ENCODE data around the gene KIAA0753.

The KIAA0753 gene

DNA sequence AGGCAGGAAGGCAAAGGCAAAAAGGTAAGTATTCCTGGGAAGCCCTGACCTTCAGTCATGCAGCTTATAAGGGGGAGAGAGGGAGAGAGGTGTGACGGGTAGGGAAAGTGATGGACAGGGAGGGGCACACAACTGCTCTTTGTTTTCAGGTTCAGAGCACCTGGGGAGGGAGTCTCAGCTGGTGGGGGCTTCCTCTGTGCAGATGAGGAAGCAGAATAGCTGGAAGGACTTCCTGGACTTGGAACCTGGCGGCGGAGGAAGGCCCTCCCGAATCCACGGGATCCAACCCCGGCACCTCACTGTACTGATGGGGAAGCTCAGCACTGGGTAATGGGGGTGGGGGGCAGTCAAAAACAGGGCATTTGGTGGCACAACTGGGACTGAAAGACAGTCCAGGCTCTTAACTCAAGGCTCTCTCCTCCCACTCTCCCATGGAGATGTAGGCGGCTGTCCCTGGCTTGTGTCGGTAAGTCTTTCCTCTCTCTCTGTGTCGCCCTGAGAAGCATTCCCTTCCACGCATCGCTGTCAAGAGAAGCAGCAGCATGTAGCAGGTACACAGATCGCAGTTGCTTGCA lies 72.2 kb downstream of the KIAA0753 start:
- ChIA-PET POLR2A (no interaction called here), CTCF (interaction anchor here (1.7 to 2.9 kb wide), 2 partner anchors 10 to 95 kb away, joined by 4 to 8 read pairs; no protein-coding TSS in a partner anchor)
- H3K4me3 ChIP-seq (ENCODE audit: low read depth, low read length) = no peak overlapping the region
- no peak for DNase-seq (ENCODE audit: low read depth, low spot score)
- TF ChIP-seq, protein P1, sequence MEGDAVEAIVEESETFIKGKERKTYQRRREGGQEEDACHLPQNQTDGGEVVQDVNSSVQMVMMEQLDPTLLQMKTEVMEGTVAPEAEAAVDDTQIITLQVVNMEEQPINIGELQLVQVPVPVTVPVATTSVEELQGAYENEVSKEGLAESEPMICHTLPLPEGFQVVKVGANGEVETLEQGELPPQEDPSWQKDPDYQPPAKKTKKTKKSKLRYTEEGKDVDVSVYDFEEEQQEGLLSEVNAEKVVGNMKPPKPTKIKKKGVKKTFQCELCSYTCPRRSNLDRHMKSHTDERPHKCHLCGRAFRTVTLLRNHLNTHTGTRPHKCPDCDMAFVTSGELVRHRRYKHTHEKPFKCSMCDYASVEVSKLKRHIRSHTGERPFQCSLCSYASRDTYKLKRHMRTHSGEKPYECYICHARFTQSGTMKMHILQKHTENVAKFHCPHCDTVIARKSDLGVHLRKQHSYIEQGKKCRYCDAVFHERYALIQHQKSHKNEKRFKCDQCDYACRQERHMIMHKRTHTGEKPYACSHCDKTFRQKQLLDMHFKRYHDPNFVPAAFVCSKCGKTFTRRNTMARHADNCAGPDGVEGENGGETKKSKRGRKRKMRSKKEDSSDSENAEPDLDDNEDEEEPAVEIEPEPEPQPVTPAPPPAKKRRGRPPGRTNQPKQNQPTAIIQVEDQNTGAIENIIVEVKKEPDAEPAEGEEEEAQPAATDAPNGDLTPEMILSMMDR (IDR thresholded peaks at IDR 0.05; ENCODE audit: insufficient read depth, low read length, missing control alignments) = no peak

DNA sequence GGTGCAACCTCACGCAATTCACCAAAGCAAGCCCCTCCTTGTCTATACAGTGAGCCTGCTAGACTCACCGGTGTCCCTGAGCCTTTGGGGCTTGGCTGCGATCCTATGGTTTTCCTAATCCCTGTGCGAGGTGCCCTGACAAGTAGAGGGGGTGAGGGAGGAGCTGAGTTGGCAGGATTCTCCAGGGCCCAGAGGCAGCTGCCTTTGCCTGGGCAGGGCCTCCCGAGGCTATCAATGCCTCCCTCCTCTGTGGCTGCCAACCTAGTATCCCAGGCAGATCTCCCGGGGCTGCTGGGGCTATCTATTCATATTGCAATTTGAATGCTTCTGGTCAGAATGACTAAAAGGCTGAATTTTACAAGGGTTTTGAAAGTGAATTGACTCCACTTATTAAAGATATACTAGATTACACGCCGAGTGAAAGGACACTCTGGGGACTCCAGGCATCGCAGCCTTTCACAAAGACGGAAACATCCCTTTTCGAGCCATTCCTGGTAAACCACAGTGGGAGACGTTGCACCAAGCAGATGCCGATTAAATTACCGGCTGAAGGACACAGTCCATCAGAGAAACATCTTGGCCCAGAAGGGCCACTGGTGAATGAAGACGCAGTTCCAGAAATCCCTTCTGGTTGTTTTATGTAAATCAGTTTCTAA lies 72.9 kb downstream of the KIAA0753 start:
- CTCF ChIA-PET = interaction anchor here (1.7 to 2.9 kb wide), 2 partner anchors 10 to 94 kb away, joined by 4 to 8 read pairs; no protein-coding TSS in a partner anchor
- DNase-seq (ENCODE audit: low read depth, low spot score) = no peak
- POLR2A ChIA-PET = no interaction called here
- TF ChIP-seq, protein P1 (IDR thresholded peaks at IDR 0.05; ENCODE audit: insufficient read depth, low read length, missing control alignments) = no peak
- no peak overlapping the region for H3K4me3 ChIP-seq (ENCODE audit: low read depth, low read length)

DNA sequence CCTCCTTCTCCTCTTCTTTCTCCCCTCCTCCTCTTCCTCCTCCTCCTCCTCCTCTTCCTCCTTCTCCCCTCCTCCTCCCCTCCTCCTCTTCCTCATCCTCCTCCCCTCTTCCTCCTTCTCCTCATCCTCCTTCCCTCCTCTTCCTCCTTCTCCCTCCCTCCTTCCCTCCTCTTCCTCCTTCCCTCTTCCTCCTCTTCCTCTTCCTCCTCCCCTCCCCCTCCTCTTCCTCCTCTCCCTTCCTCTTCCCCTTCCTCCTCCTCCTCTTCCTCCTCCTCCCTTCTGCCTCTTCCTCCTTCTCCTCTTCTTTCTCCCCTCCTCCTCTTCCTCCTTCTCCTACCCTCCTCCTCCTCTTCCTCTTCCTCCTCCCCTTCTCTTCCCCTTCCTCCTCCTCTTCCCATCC lies 79.1 kb downstream of the KIAA0753 start:
- CTCF ChIA-PET = no interaction called here
- DNase-seq (ENCODE audit: low read depth, low spot score) = no peak
- TF ChIP-seq, protein P1 (IDR thresholded peaks at IDR 0.05; ENCODE audit: insufficient read depth, low read length, missing control alignments) = no peak
- POLR2A ChIA-PET = interaction anchor here (0.6 kb wide), 1 partner anchor 37 kb away, joined by 3 read pairs; no protein-coding TSS in a partner anchor
- no peak overlapping the region for H3K4me3 ChIP-seq (ENCODE audit: low read depth, low read length)

DNA sequence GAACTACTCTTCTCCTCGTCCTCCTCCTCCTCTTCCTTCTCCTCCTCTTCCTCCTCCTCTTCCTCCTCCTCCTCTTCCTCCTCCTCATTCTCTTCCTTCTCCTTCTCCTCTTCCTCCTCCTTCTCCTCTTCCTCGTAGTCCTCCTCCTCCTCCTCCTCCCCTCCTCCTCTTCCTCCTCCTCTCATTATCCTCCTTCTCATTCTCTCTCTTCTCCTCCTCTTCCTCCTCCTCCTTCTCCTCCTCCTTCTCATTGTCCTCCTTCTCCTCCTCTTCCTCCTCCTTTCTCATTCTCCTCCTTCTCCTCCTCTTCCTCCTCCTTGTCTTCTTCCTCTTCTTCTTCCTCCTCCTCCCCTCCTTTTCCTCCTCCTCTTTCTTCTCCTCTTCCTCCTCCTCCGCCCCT lies 80.0 kb downstream of the KIAA0753 start:
- CTCF ChIA-PET = no interaction called here
- no peak for DNase-seq (ENCODE audit: low read depth, low spot score)
- POLR2A ChIA-PET = no interaction called here
- H3K4me3 ChIP-seq (ENCODE audit: low read depth, low read length) = no peak overlapping the region
- TF ChIP-seq, protein P1 (IDR thresholded peaks at IDR 0.05; ENCODE audit: insufficient read depth, low read length, missing control alignments) = no peak

DNA sequence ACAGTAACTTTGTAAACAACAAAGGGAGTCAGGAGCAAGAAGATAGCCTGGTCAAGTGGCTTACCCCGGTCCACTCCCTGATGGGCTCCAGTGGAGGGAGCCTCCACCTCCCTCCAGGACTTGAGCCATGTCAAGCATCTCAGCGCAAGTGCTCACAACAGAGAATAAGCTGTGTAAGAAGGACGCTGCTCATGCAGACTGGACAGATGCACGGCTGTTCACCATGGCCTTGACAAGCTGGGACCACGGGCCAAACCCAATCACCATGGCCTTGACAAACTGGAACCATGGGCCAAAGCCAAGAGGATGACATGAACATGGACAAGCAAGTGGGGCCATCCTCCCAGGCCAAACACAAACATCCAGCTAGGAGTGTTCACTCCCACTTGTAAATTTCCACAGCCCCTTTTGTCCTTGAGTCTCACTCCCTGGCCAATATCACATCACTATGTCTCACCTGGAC lies 80.7 kb downstream of the KIAA0753 start:
- CTCF ChIA-PET = interaction anchor here (1.7 kb wide), 1 partner anchor 86 kb away, joined by 5 read pairs; no protein-coding TSS in a partner anchor
- TF ChIP-seq, protein P1 (IDR thresholded peaks at IDR 0.05; ENCODE audit: insufficient read depth, low read length, missing control alignments) = no peak
- POLR2A ChIA-PET = no interaction called here
- H3K4me3 ChIP-seq (ENCODE audit: low read depth, low read length) = no peak overlapping the region
- DNase-seq (ENCODE audit: low read depth, low spot score) = no peak

DNA sequence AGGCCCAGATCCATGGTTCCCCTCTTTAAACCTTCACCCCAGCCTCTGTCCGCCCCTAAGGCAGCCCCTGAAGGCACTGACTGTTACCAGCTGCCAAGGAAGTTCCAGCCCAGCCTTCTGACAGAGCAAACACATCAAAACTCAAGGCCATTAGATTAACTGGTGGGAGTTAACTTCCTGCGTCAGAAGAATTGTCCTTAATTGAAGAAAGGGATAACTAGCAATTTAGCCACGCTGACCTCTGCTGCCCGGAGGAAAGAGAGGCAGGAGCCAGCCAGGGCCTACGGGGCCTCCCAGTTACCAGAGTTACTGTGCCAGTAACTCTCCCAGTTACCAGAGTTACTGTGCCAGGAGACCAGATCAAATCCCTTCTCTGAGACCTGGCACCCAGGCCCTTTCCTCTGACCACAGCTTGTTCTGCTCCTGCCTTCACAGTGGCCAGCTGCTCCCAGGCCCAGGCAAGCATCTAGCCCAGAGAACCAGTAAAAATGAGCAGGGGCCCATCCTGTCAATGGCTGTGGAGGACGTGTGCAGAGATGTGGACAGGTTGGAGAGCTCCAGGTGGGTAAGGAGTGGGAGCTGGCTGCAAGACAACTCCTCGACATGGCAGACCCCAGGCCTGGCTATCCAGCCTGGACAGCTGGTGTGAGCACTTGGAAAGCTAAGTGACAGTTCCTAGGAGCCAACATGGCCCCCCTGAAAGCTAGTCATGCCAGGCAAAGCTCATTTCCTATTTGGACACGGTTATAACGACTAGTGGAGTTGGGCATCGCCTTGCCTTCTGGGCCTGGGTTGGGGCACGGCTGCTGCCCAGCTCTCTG lies 81.4 kb downstream of the KIAA0753 start:
- DNase-seq (ENCODE audit: low read depth, low spot score) = no peak
- TF ChIP-seq, protein P1 (IDR thresholded peaks at IDR 0.05; ENCODE audit: insufficient read depth, low read length, missing control alignments) = no peak
- ChIA-PET CTCF (interaction anchor here (1.1 to 1.7 kb wide), 2 partner anchors 9 to 86 kb away, joined by 3 to 5 read pairs; no protein-coding TSS in a partner anchor), POLR2A (no interaction called here)
- no peak overlapping the region for H3K4me3 ChIP-seq (ENCODE audit: low read depth, low read length)
